Epithelial cell of proximal tubule (primary cell): ENCODE data around the gene C21orf91. TPM values are rescaled to one million over a fixed set of nuclear protein-coding genes. Genes with fewer than 3 reads are reported as not detected.

ENCODE experiments used
- DNase-seq: peaks from one replicate; pipeline ENCODE4 v3.0.0-alpha.2; 2011; ENCODE audit warnings: low read depth
- H3K4me3 ChIP-seq: 2 replicates; pipeline ENCODE4 v1.5.1; 2011; ENCODE audit warnings: low read depth, mild to moderate bottlenecking, low read length
- CTCF ChIP-seq: conservative IDR thresholded peaks from 2 replicates; pipeline ENCODE4 v1.5.1; 2012; ENCODE audit warnings: low read depth, mild to moderate bottlenecking, low read length
- total RNA-seq: library from RNA; depleted of rRNA; stranded (reverse); fragments of >200 nt; gene quantifications from 2 replicates; pipeline ENCODE4 v1.2.3, GENCODE V29; 2015

Gene C21orf91
- total RNA-seq, 1 donor from 2014 or later, result 4.3 TPM

GRCh38 chr21:17785403-17785788 lies 33.8 kb downstream of the C21orf91 start:
- TF ChIP-seq CTCF, result no peak
- DNase-seq, result no peak
- no peak overlapping the region for H3K4me3 ChIP-seq

GRCh38 chr21:17784604-17785402 lies 34.4 kb downstream of the C21orf91 start:
- no peak for DNase-seq
- no peak overlapping the region for H3K4me3 ChIP-seq
- no peak for TF ChIP-seq CTCF

- no peak for DNase-seq
- no peak for TF ChIP-seq CTCF
- H3K4me3 ChIP-seq, result no peak overlapping the region
Measured at GRCh38 chr21:17784180-17784598, 35.0 kb downstream of the C21orf91 start.

GRCh38 chr21:17783481-17784179 lies 35.5 kb downstream of the C21orf91 start:
- H3K4me3 ChIP-seq, result no peak overlapping the region
- TF ChIP-seq CTCF, result no peak
- no peak for DNase-seq

- TF ChIP-seq CTCF, result no peak
Measured at GRCh38 chr21:17783003-17783402, 36.2 kb downstream of the C21orf91 start.

GRCh38 chr21:17782051-17782450 lies 37.1 kb downstream of the C21orf91 start:
- DNase-seq, result no peak
- H3K4me3 ChIP-seq, result no peak overlapping the region
- TF ChIP-seq CTCF, result no peak

More at GRCh38 chr21:17783003-17783402, 36.2 kb downstream of the C21orf91 start:
- no peak overlapping the region for H3K4me3 ChIP-seq
- DNase-seq, result no peak
